GM19455 (cell line): ENCODE results near the gene CLASP1.

Source experiments
- ATAC-seq: cut with Tn5 transposase; IDR thresholded peaks from one replicate; pipeline ENCODE4 v1.9.1; 2021; ENCODE audit not compliant: unreplicated experiment

CLASP1 gene

DNA sequence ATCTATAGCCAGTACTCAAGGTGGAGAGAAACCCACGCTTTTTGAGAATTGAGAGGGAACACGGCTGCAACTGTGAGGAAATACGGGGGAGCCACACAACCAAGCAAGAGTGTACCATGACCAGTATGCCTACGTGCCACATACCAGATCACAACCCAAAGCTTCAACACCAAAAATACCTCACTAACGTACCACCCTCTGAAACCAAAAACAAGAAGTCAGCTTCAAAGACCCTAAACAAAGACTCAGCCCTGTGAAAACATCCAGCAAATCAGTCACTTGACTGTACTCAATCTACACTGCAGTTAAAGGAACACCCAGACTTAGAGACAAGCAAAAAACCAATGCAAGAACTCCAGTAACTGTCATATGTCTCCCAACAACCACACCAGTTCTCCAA lies 101.6 kb downstream of the CLASP1 start:
- ATAC-seq = no peak

DNA sequence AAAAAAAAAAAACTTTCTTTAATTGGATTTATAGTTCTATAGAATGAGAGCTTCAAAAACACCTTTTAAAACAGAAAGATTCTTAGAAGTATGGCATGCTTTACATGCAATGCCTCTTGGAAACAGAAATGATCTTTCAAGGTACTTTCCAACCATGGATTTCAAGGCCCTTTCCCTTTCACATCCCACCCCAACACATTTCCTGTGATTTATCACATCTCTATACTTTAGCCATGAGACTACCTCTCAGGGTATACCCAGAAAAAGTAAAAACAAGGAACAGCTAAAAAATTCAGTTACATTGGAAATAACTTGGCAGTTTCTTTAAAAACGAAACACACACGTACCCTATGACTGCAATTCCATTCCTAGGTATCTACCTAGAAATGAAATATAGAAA lies 103.3 kb downstream of the CLASP1 start:
- ATAC-seq = no peak

GRCh38 chr2:121545257-121545656 lies 104.0 kb downstream of the CLASP1 start:
- ATAC-seq = no peak

GRCh38 chr2:121541495-121541894 lies 107.8 kb downstream of the CLASP1 start:
- no peak for ATAC-seq

- no peak for ATAC-seq
These were observed 109.4 kb downstream of the CLASP1 start for GRCh38 chr2:121539750-121540469.

- no peak for ATAC-seq
These were observed 112.3 kb downstream of the CLASP1 start for GRCh38 chr2:121536850-121537557.

GRCh38 chr2:121536347-121536746 lies 112.9 kb downstream of the CLASP1 start:
- ATAC-seq = no peak

DNA sequence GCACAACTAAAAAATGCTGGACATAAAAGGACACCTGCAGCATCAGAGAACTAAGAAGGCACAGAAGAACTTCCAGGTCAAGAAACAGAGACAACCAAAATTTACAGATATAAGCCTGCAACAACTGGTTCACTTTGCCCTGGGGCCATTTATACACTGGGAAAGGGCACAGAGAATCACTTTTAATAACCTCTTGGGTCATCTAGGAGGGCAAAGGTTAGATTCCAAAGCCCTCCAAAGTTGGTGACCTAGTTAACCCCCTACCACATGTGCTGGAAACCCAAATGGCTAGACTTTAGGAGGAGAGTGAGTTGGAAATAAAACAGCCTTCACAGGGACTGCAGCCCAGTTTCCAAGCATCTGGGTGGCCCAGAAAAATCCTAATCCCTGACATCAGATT lies 115.3 kb downstream of the CLASP1 start:
- no peak for ATAC-seq

GRCh38 chr2:121532894-121533293 lies 116.4 kb downstream of the CLASP1 start:
- no peak for ATAC-seq

DNA sequence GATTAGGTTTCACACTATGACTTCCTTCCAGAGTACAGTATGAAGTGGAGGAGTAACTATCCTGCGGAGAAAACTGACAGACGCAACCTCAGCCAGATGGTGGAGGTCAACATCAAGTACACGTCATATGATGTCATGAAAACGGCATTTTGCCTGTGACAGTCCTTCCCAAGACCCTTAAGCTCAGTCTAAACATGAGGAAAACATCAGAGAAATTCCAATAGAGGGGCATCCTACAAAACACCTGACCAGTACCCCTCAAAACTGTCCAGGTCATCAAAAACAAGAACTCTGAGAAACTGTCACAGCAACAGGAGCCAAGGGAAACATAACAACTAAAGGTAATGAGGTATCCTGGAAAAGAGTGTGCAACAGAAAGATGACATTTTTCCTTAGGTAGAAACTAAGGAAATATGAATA lies 116.9 kb downstream of the CLASP1 start:
- ATAC-seq = no peak

DNA sequence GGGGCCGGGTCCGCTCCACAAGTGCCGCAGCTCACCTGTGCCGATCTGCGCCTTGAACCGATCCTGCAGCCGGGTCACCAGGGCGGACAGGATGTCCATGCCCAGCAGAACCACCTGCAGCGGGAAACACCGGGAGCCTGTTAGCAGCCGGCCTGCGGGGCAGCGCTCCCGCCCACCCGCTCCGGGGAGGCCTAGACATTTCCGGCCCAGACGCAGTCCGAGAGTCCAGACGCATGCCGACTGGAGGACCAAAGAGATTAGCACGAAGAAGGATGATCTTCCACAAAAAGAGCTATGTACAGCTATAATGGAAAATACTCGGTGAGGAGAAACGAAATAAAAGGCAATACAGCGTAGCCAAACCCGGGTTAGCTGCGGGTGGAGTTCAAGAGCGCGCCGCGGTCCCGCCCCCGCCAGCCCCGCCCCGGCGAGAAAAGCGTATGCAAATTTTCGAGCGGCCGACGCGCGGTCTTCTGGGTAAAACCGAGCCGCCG lies 119.0 kb downstream of the CLASP1 start:
- ATAC-seq = peak; percentile 59

GRCh38 chr2:121529439-121530211 lies 119.6 kb downstream of the CLASP1 start:
- ATAC-seq = peak; percentile 4

GRCh38 chr2:121527009-121527682 lies 122.1 kb downstream of the CLASP1 start:
- no peak for ATAC-seq

DNA sequence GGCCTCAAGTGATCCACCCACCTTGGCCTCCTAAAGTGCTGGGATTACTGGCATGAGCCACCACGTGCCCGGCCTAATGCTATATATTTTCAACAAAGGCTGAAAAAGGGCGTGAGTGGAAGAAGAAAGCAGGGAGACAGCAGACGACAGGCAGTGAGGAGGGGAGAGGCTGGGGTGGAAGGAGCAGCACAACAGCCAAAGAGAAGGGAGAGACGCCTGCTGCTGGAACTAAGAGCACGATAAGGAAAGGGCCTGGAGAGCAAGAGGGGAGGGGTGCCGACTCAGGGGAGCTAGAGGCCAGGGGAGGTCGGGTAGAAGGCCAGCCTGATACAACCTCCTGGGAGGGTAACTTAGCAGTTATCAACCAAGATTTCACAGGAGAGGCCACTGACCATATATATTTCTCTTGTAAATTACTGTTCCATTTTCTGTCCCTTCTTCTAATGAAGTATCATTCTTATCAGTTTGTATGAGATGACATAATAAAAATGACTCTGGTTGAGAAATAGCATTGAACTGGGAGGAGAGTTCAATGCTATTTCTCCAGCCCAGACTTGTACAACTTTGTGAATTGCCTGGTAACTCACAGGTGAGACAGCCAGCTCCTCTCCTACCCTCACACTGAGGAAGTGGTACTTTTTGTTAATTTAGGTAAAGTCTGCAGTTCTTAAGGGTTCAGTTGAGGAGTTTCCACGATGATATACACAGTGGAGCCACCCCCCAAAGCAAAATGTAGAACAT lies 124.4 kb downstream of the CLASP1 start:
- no peak for ATAC-seq

- no peak for ATAC-seq
These were observed 127.9 kb downstream of the CLASP1 start for GRCh38 chr2:121521359-121521758.

DNA sequence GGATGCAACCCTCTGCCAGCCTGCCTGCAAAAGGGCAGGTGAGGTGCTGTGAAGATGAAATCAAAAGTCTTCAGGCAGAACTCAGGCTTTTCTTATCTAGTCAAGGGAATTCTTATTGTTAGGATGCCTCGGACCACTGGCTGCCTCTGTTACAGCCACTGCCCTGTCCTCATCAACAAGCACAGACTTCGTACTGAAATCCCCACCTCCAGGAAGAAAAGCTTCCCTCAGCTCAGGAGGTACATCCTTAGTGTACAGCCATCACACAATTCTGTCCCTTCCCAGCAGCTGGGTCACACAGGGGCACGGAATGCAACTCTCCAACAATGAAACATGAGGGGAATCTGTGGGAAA lies 128.6 kb downstream of the CLASP1 start:
- ATAC-seq = no peak

GRCh38 chr2:121519732-121520640 lies 129.3 kb downstream of the CLASP1 start:
- ATAC-seq = no peak

GRCh38 chr2:121519153-121519552 lies 130.1 kb downstream of the CLASP1 start:
- no peak for ATAC-seq

GRCh38 chr2:121513597-121514333 lies 135.5 kb downstream of the CLASP1 start:
- ATAC-seq = no peak
